OCI-LY3 (cell line): Measurements from ENCODE around the gene ZNF512.

Source experiments
- EZH2phosphoT487 ChIP-seq: fragments of 200-600 bp; shearing (Covaris generic); IDR thresholded peaks from 2 replicates; pipeline ENCODE4 v1.6.1; 2018; ENCODE audit warnings: antibody characterized with exemption, mixed run types, low read depth
- TF ChIP-seq, protein P1 (sequence below): fragments of 200-600, 300-600 bp; sonication (generic); IDR thresholded peaks from 2 replicates; pipeline ENCODE4 v1.5.1; 2014; ENCODE audit warnings: antibody characterized with exemption, low read length, low read depth

DNA sequence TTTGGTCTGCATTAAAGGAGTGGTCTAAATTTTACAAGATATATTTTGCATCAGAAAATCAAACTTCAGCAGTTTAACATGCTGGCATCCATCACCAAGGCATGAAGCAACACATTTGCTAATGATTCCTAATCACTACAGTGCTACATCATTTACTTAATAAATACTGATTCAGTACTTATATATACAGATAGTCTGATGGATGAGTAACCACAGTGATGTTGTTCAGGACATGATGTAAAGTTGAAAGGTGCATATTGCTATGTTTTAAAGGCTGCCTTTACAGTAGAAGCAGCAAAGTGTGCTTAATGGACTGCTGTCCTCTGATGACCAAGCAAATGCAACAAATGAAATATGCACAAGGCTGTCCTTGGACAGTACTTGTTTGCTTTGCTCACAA, 69.5 kb downstream of the ZNF512 start:
- TF ChIP-seq, protein P1, sequence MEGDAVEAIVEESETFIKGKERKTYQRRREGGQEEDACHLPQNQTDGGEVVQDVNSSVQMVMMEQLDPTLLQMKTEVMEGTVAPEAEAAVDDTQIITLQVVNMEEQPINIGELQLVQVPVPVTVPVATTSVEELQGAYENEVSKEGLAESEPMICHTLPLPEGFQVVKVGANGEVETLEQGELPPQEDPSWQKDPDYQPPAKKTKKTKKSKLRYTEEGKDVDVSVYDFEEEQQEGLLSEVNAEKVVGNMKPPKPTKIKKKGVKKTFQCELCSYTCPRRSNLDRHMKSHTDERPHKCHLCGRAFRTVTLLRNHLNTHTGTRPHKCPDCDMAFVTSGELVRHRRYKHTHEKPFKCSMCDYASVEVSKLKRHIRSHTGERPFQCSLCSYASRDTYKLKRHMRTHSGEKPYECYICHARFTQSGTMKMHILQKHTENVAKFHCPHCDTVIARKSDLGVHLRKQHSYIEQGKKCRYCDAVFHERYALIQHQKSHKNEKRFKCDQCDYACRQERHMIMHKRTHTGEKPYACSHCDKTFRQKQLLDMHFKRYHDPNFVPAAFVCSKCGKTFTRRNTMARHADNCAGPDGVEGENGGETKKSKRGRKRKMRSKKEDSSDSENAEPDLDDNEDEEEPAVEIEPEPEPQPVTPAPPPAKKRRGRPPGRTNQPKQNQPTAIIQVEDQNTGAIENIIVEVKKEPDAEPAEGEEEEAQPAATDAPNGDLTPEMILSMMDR = no peak
- no peak for TF ChIP-seq EZH2phosphoT487
